ACHN (cell line): Measurements from ENCODE around the gene ZDHHC8.

Experiments
- DNase-seq: peaks from one replicate; pipeline ENCODE4 v3.0.0-alpha.2; 2015
- in situ Hi-C: cut with HindIII; loops from 2 replicates; pipeline ENCODE4 v1.10.0; 2017; ENCODE audit warnings: low sequenced_read_pairs, low pct_ligation_motif_present, low pct_unique_long_range_greater_than_20kb

ZDHHC8 gene

DNA sequence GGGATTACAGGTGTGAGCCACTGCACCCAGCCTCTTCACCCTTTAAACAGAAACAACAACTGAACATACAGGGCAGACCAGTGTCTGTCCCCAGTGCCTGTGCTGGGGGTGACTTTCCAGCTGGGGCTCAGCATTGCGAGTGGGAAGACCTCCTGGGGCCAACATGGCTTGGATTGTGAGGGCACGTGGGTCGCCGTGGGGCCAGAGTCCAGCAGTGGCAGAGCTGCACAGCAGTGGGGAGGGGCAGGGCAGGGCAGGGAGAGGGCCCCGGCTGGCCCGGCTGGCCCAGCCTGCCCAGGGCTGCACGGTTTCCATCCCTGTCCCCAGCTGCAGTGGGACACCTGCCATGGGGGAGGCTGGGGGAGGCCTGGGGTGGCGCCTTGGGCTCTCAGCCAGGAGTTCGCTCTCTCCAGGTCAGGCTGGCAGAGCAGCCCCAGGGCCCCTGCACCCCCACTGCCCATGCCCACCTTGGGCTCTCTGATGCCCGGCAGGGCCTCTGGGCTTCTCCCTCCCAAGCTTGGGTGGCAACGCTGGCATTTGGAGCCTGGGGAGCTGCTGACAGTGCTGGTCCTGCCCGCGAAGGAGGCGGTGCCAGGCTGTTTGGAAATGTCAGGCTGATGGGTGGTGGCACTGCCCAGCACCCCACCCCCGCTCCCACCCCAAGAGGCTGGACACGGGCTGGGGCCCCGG lies 49.7 kb downstream of the ZDHHC8 start:
- DNase-seq, result no peak
- in situ Hi-C loops, result no loop called here

DNA sequence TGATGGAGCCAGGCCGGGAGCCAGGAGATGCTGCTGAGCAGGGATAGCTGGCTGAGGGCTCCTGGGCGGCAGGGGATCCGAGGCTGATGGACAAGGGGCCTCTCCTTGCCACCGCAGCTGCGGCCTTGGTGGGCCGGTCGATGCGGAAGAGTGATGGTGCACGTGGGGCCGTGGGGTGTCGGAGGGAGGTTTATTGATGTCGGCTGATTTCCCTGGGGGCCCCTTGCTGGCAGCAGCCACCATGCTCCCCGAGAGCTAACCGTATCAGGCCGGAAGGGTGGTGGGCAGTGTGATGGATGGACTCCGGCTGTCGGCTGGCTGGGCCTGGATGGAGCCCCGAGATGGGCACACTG lies 50.3 kb downstream of the ZDHHC8 start:
- no peak for DNase-seq
- in situ Hi-C loops, result no loop called here

DNA sequence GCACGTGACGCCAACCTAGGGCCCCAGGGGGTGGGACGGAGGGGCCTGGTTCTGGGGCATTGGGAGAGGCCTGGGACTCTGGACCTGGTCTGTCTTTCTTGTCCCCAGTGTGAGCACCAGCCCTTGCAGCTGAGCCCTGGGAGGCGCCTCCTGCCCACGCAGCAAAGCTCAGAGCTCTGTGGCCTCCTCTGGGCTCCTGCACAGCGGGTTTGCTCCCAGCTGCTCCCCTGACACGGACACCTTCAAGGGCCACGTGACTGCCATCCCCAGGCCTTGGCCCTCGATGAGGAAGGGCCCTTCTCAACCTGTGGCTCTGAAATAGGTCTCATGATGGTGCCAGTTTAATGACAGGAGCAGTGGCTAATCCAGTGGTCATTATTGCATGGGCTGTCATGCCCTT lies 50.8 kb downstream of the ZDHHC8 start:
- DNase-seq, result no peak
- in situ Hi-C loops, result no loop called here

DNA sequence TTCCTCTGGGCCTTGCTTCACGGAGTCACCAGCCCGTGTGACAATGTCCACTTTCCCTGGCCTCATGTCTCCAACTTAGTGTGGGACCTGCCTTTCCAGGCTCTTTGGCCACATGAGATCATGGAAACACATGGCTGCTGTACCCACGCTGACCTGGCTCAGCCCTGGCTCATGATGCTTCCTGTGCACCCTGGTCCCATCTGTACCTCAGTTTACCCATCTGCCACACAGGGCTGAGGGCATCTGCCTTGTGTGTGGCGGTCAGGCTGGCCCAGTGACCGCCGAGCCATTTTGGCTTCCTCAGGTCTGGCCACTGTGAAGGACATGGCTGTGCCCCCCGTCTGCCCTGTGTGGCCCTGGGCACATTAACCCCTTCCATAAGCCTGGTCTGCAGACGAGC lies 51.5 kb downstream of the ZDHHC8 start:
- in situ Hi-C loops, result no loop called here
- DNase-seq, result no peak

DNA sequence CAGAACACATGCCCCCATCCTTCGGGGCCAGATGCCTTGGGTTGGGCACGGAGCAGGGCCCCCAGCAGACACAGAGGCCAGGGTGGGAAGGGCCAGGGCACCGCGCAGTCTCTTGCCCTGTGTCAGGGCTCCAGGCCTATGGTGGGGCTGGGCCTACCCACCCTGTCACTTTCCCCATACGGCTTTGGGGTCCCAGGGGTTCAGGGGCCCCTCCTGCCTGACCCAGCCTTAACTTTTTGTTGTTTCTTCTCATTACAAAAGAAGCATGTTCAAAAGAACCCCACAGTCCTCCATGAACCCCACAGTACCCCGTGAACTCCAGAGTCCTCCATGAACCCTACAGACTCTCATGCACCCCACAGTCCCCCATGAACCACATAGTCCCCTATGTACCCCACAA lies 52.2 kb downstream of the ZDHHC8 start:
- DNase-seq, result no peak
- in situ Hi-C loops, result no loop called here

DNA sequence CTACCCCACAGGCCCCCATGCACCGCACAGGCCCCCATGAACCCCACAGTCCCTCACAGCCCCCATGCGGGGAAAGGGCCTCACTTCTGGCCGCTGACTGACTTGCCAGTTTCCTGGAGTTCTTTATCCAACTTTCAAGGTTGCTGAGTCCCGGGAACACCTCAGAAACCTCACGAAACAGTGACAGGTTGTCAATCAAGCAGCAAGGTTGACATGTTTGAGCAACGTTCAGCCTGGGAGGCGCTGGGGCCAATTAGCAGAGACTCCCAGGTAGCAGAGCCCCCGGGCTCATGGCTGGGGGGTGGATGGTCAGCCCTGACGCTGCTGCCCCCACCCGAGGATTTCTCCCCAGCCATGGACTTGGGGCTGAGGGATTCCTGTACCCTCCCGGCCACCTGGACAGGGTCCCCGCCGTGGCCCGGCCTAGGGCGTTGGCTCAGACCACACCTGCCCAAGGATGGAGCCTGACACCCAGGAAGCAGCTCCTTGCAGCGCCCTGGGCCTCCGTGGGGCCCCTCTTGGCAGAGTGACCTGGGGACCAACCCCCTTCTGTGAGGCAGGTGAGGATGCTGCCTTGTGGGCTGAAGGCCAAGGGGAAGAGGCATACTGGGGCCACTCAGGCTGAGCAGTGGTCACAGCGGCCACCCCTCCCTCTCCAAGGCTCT lies 53.0 kb downstream of the ZDHHC8 start:
- in situ Hi-C loops, result no loop called here
- no peak for DNase-seq

DNA sequence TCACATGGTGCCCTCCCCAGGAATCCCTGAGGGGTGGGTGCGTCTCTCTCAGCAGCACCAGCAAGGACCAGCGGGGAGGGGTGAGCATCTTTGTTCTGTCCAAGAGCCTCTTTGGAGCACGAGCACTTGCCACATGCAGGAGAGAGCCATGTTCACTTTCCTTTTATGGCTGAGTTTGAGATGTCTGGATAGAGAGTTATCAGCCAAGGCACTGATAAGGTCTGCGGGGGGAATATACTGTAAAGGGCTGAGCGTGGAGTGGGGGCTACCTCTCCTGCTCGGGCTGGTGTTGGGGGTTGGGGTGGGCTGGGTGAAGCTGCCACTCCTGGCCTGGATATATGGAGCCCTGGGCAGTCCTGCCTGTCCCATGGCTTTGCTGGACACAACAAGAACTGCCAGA lies 54.1 kb downstream of the ZDHHC8 start:
- in situ Hi-C loops, result no loop called here
- no peak for DNase-seq

DNA sequence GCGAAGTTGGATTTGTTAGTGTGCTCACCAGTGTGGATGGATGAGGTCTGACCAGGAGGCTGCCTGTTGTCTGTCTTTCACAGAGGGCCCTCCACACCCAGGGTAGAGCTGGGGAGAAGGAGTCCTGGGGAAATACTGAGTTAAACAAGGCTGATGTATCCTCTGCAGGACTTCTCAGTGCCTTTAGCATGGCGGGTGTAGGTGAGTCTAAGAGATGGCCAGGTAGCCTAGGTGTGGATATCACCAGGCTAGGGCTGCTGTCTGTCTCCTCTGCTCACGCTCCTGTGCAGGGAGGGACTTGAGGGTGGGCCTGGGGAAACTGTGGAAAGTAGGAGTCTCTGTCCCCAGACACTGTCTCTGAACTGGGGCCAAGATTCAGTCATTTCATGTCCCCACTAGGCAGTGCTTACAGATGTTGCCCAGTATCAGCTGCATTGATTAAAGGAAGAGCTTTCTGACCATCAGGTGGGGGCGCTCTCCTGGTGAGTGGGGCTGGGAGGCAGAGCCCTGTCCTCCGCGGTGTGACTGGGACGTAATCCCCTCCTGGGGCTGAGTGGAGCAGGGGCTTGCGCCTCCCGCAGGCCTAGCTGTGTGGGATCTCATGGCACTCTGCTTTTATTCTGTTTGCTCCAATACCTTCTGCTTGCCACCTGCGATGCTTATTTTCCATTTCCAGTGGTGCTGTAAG lies 54.7 kb downstream of the ZDHHC8 start:
- no peak for DNase-seq
- in situ Hi-C loops, result no loop called here

DNA sequence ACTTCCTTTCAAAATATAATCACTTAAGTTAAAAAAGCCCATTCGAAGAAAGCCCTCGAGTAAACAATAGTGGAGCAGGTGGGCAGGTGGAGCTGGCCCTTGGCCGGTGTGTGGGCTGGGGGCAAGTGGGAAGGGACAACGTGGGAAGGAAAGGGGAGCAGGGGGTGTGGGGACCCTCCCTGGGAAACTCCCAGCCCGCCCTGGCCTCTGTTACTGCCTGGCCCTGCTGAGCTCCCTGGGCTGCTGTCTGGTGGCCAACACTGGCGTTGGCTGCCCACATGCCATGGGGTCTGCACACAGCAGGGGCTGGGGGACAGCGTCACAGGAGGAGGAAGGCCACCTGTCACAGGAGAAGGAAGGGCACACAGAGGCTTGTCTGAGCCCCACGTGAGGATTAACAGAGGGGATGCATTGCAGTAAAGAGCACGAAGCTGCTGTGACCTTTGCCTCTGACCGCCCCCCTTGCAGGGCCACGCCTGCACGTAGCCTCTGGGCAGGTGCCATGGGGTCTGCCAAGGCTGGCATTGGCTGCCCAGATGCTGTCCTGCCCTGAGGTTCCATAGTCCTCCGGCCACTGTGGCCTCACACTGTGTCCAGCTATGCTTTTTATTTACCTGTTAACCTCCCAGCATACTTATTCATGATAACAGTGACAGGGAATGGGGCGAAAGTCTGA lies 55.4 kb downstream of the ZDHHC8 start:
- in situ Hi-C loops, result no loop called here
- DNase-seq, result no peak

DNA sequence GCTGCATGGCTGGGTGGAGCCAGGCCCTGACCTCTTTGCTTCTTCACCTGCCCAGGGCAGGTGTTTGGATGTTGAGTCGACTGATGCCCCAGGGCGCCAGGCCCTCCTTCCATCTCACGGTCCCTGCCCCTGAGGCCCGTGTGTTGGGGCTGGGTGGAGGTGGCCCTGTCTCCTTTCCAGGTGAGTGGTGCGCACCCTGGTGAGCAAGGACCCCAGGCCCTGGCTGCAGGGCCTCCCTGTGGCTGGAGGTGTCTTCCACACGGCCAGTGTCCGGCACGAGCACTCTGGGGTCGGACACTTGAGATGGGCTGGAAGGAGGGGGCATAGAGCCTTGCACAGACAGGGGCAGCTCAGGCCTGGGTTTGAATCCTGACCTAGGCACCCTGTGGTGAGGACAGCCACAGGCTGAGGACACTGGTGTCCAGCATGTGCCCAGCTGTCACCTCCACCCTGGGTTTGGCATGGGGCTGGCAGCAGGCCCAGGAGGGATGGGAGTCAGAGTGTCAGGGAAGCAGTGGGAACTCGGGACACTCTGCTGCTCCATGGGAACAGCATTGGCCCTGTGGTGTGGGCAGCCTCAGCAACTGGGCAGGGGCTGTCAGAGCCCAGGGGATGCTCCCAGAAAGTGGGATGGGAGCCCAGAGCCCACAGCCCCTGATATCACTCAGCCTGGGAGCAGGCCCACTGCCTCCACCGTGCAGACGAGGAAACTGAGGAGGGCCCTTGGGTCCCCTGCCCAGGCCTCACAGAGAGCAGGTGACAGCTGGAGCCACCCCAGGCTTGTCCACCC lies 56.4 kb downstream of the ZDHHC8 start:
- in situ Hi-C loops, result no loop called here
- no peak for DNase-seq

DNA sequence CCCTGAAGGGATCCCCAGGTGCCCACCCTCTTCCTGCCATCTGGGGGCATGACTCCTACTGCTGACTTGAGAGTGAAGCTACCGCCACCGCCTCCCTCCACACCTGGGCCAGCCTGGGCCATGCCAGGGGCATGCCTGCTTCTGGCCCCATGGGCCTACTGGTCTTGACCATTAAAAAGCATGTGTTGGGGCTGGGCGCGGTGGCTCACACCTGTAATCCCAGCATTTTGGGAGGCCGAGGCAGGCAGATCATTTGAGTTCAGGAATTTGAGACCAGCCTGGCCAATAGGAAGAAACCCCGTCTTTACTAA lies 56.9 kb downstream of the ZDHHC8 start:
- in situ Hi-C loops, result no loop called here
- DNase-seq, result no peak

DNA sequence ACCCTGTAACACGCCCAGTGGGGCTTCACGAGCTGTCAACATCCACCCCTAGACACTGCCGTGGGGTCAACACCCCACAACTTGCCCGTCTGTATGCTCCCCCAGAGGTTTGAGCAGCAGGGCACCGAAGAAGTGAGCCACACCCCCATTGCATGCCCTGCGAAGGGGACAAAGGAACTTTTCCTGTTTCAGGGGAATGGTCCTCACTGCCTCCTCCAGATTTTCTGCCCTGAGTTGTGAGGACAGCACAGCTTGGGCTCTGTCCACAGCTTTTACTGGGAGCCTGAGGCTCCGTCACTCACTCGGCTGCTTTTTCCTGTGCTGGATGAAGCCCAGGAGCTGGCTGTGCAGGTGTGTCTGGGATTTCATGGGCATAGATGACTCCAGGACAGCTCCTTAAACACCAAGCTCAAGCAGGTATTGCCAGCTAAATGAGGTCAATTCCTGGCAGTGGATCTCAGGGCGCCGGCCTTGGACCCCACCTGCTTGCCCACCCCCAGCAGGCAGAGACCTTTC lies 59.5 kb downstream of the ZDHHC8 start:
- in situ Hi-C loops, result no loop called here
- DNase-seq, result no peak

DNA sequence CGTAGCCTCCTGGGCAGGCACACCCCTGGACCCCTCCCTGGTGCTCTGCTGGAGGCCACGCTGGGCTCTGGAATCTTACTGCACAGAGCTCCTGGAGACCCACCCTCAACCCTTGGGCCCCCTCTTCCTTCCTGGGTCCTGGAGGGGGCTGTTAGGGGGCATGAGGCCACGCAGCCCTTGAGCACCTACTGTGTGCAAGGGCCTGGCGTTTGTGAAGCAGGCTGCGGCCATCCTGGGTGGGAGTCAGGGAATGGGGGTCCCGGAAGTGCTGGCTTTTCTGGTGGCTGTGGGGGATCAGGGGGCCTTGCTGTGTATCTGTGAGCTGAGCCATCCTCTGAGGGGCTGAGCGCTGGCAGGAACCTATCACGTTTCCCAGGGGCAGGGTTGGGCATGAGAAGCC lies 60.2 kb downstream of the ZDHHC8 start:
- in situ Hi-C loops, result no loop called here
- DNase-seq, result no peak

DNA sequence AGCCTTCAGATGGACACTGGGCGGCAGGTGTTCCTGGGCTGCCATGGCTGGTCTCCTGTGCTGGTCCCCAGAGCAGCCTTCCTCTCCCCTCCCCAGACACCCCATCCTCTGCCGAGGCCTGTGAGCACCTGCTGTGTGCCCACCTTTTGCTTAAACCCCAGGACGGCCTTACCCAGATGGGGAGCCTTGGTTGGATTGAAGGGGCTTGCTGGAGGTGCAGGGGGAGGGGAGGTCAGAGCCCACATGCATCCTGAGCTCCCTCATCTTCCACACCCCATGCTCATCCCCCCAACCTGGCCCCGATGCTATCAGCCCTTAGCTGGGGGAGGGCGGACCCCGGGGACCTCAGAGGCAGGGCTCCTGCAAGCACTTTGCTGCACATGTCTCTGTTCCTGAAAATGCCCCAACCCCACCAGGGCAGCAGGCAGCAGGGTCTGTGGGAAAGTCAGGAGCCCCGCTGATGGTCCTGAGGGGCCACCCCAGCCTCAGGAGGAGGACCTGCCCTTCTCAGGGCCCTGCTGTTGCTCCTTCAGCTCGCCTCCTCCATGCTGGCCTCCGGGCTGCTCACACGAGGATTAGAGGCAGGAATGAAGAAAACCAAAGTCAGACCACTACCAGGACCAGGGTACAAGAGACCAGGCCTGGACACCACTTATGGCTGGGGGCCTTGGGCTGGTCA lies 60.8 kb downstream of the ZDHHC8 start:
- no peak for DNase-seq
- in situ Hi-C loops, result no loop called here

DNA sequence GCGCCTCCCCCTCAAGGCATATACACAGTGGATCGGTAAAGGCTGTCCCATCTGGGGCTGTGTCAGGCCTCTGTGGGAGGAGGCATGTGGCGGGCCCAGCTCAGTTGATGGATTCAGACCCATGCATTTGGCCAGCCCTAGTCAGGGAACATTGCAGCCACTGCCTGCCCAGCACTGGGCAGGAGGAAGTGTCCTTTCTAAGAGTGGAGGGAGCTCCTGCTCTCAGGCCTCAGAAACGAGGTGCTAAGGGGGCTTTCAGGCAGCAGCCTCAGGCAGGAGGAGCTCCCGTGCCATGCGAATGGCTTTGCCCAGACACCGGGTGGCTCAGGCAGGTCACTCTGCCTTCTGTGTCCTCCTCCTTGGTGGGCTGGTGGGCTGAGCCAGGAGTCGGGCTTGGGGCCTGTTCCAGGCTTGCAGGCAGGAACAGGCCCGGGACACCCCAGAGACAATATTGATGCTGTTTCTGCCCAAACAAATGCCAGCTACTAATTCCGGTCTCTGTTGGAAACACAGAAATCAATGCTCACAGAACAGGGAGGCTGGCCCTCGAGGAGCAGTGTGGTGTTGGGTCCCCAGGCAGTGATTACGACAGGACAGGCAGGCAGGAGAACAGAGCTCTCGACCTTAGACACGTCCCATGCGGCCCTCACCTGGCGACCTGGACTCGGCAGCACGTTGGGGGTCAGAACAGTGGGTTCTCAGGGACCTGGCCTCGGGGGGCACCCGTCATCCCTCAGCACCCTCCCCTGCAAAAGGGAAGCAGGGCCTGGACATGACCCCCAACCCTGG lies 61.6 kb downstream of the ZDHHC8 start:
- no peak for DNase-seq
- in situ Hi-C loops, result no loop called here

DNA sequence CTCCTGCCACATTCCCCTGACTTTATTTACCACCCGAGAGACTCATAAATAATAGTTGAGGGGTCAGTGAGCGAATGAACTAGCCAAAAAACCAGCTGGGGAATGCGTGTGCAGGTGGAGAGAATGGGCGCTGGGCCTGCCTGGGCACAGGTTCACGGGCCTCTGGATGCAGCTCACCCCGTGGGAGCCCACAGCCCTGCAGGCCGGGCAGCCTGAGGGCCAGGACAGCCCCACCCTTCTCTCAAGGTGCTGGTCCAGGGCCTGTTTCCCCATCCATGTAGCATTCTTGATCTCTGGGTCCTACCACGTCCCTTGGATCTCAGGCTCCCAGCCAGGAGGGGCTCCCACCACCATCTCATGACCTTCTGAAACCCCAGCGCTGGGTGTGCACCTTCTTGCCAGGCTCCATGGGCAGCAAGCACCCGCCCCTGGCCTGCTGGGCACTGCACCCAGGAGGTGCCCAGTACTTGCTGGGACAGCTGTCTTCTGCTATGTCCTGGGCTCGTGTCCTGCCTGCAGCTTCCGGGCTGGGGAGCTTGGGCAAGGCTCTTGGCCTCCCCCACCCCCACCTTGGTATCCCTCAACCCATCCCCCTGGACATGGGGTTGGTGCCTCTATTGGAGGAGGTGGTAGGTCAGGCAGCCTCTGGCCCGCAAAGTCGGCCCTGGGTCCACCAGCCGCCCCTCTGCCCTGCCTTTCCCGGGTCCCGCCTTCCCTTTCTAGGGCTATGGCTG lies 62.3 kb downstream of the ZDHHC8 start:
- no peak for DNase-seq
- in situ Hi-C loops, result no loop called here
